Activated CD4-positive, alpha-beta T cell treated with anti-CD3 and anti-CD28 coated beads for 36 hours (primary cell): ENCODE measurements around the gene H2AZ2. TPM values are rescaled to one million over a fixed set of nuclear protein-coding genes. Genes with fewer than 3 reads are reported as not detected.
"Not testable (repeated sequence)": the region's sequence is repeated elsewhere in the genome, so short reads cannot be mapped to it uniquely, and the experiment has no call there.

Source experiments
- ATAC-seq: fragments of 200-7000 bp; cut with Tn5 transposase; one replicate; pipeline ENCODE4 v1.10.0; 2021; ENCODE audit warnings: mild to moderate bottlenecking, moderate library complexity
- CTCF ChIA-PET: fragments of 350-600 bp; sonication (Branson Sonifier 250); formaldehyde crosslinking; loops from one replicate; lab custom pipeline; 2021; ENCODE audit warnings: antibody characterized with exemption; lab: Charles Lee
- POLR2A ChIA-PET: fragments of 350-600 bp; sonication (Branson Sonifier 250); formaldehyde crosslinking; loops from one replicate; lab custom pipeline; 2021; ENCODE audit warnings: antibody characterized with exemption, inconsistent platforms; lab: Charles Lee
- DNase-seq: peaks from one replicate; pipeline ENCODE4 v3.0.0-alpha.2; 2020
- H3K27ac Mint-ChIP-seq: one replicate; pipeline ENCODE4 v1.8.0; 2021; ENCODE audit warnings: mixed read lengths
- H3K27me3 Mint-ChIP-seq: one replicate; pipeline ENCODE4 v1.8.0; 2021; ENCODE audit warnings: mixed read lengths
- H3K36me3 Mint-ChIP-seq: one replicate; pipeline ENCODE4 v1.8.0; 2021; ENCODE audit warnings: low read depth, mixed read lengths
- H3K4me1 Mint-ChIP-seq: one replicate; pipeline ENCODE4 v1.8.0; 2021; ENCODE audit warnings: mixed read lengths
- H3K4me3 Mint-ChIP-seq: one replicate; pipeline ENCODE4 v1.8.0; 2021; ENCODE audit warnings: mild to moderate bottlenecking, moderate library complexity, mixed read lengths
- H3K9me3 Mint-ChIP-seq: one replicate; pipeline ENCODE4 v1.8.0; 2021; ENCODE audit warnings: low read depth, mixed read lengths
- intact Hi-C, 2 experiments: fragments of 100-400 bp; cut with DNase I in 1 of 2; cut with micrococcal nuclease in 1 of 2; formaldehyde crosslinking; loops; one replicate each; pipeline versions ENCODE4 v1.14.2 to v1.15.1; 2022 to 2024; cut with DNase I, micrococcal nuclease
- total RNA-seq, 2 experiments: library from RNA; stranded (reverse); gene quantifications; one replicate each; pipeline ENCODE4 v1.2.3, GENCODE V29; 2021

H2AZ2 gene
- total RNA-seq, 2 experiments from 2014 or later, result 148 to 275 TPM

- peak; percentile 72 for DNase-seq
- H3K27ac Mint-ChIP-seq, result peak overlapping the region; percentile 89
- peak overlapping the region; percentile 86 for H3K4me3 Mint-ChIP-seq
- ChIA-PET POLR2A (interaction anchor here (0.5 to 2.6 kb wide), 18 partner anchors 11 to 278 kb away, joined by 3 to 36 read pairs (median 4); partner anchors contain the start of genes H2AZ2, MYO1G, OGDH and PPIA), CTCF (interaction anchor here (0.7 to 2.8 kb wide), 9 partner anchors 28 to 275 kb away, joined by 3 to 21 read pairs (median 5); partner anchors contain the start of gene H2AZ2)
- H3K9me3 Mint-ChIP-seq, result peaks cover 7% of the 10 kb centered on the region
- H3K36me3 Mint-ChIP-seq, result peaks cover 49% of the 10 kb centered on the region
- ATAC-seq, result no peak
- peaks cover 57% of the 10 kb centered on the region for H3K4me1 Mint-ChIP-seq
- intact Hi-C loops, result loop anchor here (1.0 to 10.0 kb wide), 18 partner anchors 28 to 880 kb away; partner anchors contain the start of genes OGDH (in 2 of the 2), ZMIZ2 (in 2 of the 2), DDX56 (in 1 of the 2) and H2AZ2 (in 1 of the 2)
- no peaks in the 10 kb centered on the region for H3K27me3 Mint-ChIP-seq
Observed at GRCh38 chr7:44884621-44885393, 36.9 kb upstream of the H2AZ2 start.

DNA sequence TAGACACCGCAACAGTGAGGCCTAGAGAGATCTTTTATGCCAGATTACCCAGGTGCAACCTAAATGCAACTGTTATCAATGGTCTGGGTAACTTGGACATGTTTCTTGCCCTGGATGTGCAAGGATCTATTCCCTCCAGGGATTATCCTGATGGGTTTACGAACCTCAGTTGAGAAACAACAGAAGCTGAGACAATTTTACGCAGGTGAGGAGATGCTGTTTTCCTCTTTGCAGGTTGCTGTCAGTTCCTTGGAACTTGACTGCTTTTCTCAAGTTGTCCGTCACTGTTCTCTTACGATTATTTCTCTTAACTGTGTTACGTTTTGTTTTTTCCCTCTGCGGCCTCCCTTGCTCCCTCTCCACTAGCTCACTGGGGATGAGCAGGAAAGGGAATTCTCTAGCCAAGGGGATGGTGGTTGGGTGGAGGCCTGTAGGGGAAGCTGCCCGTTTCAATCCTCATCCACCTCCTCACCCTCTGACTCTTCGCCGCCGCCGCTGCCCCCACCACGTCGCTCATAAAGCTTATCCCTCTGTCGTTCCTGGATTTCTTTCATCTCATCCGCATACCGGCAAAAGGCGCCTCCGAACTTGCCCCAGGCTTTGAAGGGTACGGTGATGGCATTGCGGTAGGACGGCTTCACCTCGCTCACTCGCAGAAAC, 36.2 kb upstream of the H2AZ2 start:
- Mint-ChIP-seq H3K36me3 (peaks cover 54% of the 10 kb centered on the region), H3K27ac (peak overlapping the region; percentile 89)

DNA sequence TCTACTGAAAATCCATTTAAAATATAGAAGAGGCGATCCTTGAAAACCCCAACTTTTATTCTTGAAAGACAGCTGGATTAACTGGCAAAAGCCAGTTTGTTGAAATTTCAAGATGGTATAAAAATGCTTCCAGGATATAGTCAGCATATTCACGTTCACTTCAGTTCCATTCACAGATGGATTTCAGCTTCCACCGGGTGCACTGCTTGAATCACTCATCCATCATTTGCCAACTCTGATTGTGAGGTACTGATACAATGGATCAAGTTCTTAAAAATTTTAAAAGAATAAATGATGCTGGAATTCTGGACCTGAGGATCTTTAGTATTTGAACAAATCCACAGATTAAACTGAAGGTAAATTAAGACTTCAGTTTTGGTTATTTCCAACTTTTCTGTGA, 35.0 kb upstream of the H2AZ2 start:
- Mint-ChIP-seq H3K36me3 (peaks cover 61% of the 10 kb centered on the region), H3K4me1 (peaks cover 62% of the 10 kb centered on the region), H3K9me3 (peaks cover 7% of the 10 kb centered on the region), H3K27ac (no peak overlapping the region), H3K27me3 (no peaks in the 10 kb centered on the region), H3K4me3 (peak overlapping the region; percentile 86)
- DNase-seq (no peak), ATAC-seq (no peak)
- intact Hi-C loops, result loop anchor here in 1 of 2 experiments (10.0 kb wide), 1 partner anchor 882 kb away; no protein-coding TSS in a partner anchor
- CTCF ChIA-PET, result interaction anchor here (0.8 to 3.8 kb wide), 7 partner anchors 9 to 253 kb away, joined by 3 to 38 read pairs (median 5); no protein-coding TSS in a partner anchor
- POLR2A ChIA-PET, result interaction anchor here (0.7 to 0.8 kb wide), 2 partner anchors 9 to 31 kb away, joined by 3 read pairs; no protein-coding TSS in a partner anchor

More for the DNA sequence above, 36.2 kb upstream of the H2AZ2 start:
- no peak for ATAC-seq
- CTCF ChIA-PET, result interaction anchor here (1.0 to 2.8 kb wide), 5 partner anchors 27 to 35 kb away, joined by 3 to 21 read pairs (median 8); partner anchors contain the start of gene H2AZ2
- peaks cover 61% of the 10 kb centered on the region for H3K4me1 Mint-ChIP-seq
- intact Hi-C loops, result loop anchor here (1.0 to 10.0 kb wide), 3 partner anchors 27 to 881 kb away; no protein-coding TSS in a partner anchor
- peak overlapping the region; percentile 86 for H3K4me3 Mint-ChIP-seq
- peaks cover 7% of the 10 kb centered on the region for H3K9me3 Mint-ChIP-seq
- H3K27me3 Mint-ChIP-seq, result no peaks in the 10 kb centered on the region
- POLR2A ChIA-PET, result interaction anchor here (0.5 to 2.6 kb wide), 9 partner anchors 27 to 278 kb away, joined by 3 to 36 read pairs (median 4); partner anchors contain the start of genes H2AZ2, MYO1G, OGDH and PPIA
- no peak for DNase-seq

- peaks cover 67% of the 10 kb centered on the region for H3K36me3 Mint-ChIP-seq
- POLR2A ChIA-PET, result interaction anchor here (0.7 to 1.2 kb wide), 2 partner anchors 33 to 84 kb away, joined by 3 to 4 read pairs; partner anchors contain the start of gene H2AZ2
- peaks cover 7% of the 10 kb centered on the region for H3K9me3 Mint-ChIP-seq
- intact Hi-C loops, result loop anchor here in 1 of 2 experiments (10.0 kb wide), 1 partner anchor 883 kb away; no protein-coding TSS in a partner anchor
- CTCF ChIA-PET, result interaction anchor here (0.6 to 3.8 kb wide), 10 partner anchors 8 to 254 kb away, joined by 3 to 38 read pairs (median 5); no protein-coding TSS in a partner anchor
- peak overlapping the region; percentile 29 for H3K27ac Mint-ChIP-seq
- H3K27me3 Mint-ChIP-seq, result no peaks in the 10 kb centered on the region
- no peak for ATAC-seq
- peak overlapping the region; percentile 67 for H3K4me3 Mint-ChIP-seq
- DNase-seq, result no peak
- peaks cover 56% of the 10 kb centered on the region for H3K4me1 Mint-ChIP-seq
Observed at GRCh38 chr7:44881610-44882009, 33.7 kb upstream of the H2AZ2 start.

GRCh38 chr7:44881066-44881600, 33.2 kb upstream of the H2AZ2 start:
- Mint-ChIP-seq H3K4me3 (peak overlapping the region; percentile 67), H3K36me3 (peaks cover 70% of the 10 kb centered on the region), H3K27me3 (no peaks in the 10 kb centered on the region), H3K9me3 (peaks cover 7% of the 10 kb centered on the region), H3K4me1 (peaks cover 55% of the 10 kb centered on the region), H3K27ac (peak overlapping the region; percentile 56)
- DNase-seq, result no peak
- POLR2A ChIA-PET, result interaction anchor here (0.7 to 1.2 kb wide), 2 partner anchors 33 to 83 kb away, joined by 3 to 4 read pairs; partner anchors contain the start of gene H2AZ2
- no peak for ATAC-seq
- CTCF ChIA-PET, result interaction anchor here (0.6 to 3.8 kb wide), 10 partner anchors 8 to 254 kb away, joined by 3 to 38 read pairs (median 5); no protein-coding TSS in a partner anchor
- intact Hi-C loops, result loop anchor here in 1 of 2 experiments (10.0 kb wide), 1 partner anchor 884 kb away; no protein-coding TSS in a partner anchor

DNA sequence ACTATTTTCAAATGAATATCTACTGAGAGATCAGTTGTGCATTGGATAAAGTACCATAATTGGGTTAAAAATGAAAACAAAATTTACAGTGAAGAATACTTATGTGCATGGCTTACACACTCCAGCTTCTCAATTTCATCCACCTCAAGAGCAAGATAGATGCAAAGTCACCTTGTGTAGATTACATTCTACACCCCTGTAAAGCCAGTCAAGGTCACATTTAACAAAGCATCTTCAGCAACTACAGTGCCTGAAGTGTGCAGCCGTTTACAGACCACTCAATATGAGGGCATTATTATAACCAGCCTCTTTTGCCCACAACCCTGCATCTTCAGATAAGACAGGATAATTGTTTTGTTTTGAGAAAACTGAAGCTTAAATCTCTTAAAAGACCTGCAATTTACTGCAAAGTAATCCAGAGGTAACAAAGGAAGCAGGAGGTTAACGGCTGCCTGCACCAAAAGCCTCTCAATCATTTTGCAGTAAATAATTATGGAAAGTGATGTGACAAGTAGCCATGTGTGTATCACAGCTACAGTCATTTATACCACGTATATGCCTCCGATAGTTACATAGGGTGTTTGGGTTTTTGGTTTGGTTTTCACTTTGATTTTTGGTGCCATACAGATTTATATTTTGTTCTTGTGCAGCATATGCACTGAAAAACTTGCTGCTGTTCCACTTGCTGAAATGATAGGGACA, 32.6 kb upstream of the H2AZ2 start:
- ChIA-PET CTCF (interaction anchor here (0.6 to 3.8 kb wide), 9 partner anchors 12 to 255 kb away, joined by 3 to 38 read pairs (median 6); partner anchors contain the start of gene TBRG4), POLR2A (no interaction called here)
- Mint-ChIP-seq H3K27ac (peak overlapping the region; percentile 51), H3K36me3 (peaks cover 67% of the 10 kb centered on the region), H3K9me3 (peaks cover 7% of the 10 kb centered on the region), H3K4me1 (peaks cover 53% of the 10 kb centered on the region), H3K4me3 (peak overlapping the region; percentile 67), H3K27me3 (no peaks in the 10 kb centered on the region)
- intact Hi-C loops, result loop anchor here in 1 of 2 experiments (10.0 kb wide), 1 partner anchor 884 kb away; no protein-coding TSS in a partner anchor
- DNase-seq (no peak), ATAC-seq (no peak)

DNA sequence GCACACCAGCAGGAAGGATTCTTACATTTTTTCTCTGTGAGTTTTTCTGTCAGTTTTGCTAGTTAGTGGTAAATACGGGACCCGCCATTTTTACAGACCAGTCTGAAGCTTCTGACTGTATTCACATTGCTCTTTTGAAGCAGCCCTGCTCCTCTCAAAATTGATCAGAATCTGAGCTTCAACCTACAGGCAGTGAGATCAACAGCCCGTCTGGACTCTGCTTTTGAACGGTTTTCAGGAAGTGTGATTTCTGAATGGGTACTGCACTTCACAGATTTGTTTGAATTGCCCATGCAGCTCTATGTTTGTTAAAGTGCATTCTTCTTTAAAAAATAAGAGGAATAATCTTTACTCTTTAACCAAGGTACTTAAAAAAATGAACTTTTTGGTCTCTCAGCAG, 28.5 kb upstream of the H2AZ2 start:
- no peaks in the 10 kb centered on the region for H3K27me3 Mint-ChIP-seq
- no peak overlapping the region for H3K4me3 Mint-ChIP-seq
- ChIA-PET CTCF (interaction anchor here (1.7 to 1.8 kb wide), 2 partner anchors 14 to 21 kb away, joined by 4 to 6 read pairs; no protein-coding TSS in a partner anchor), POLR2A (interaction anchor here (0.6 kb wide), 1 partner anchor 9 kb away, joined by 3 read pairs; no protein-coding TSS in a partner anchor)
- H3K4me1 Mint-ChIP-seq, result peaks cover 34% of the 10 kb centered on the region
- H3K36me3 Mint-ChIP-seq, result peaks cover 37% of the 10 kb centered on the region
- no peak overlapping the region for H3K27ac Mint-ChIP-seq
- intact Hi-C loops, result no loop called here
- ATAC-seq (no peak), DNase-seq (no peak)
- H3K9me3 Mint-ChIP-seq, result no peaks in the 10 kb centered on the region

- ATAC-seq (no peak), DNase-seq (no peak)
- H3K27me3 Mint-ChIP-seq, result no peaks in the 10 kb centered on the region
- intact Hi-C loops, result no loop called here
- H3K36me3 Mint-ChIP-seq, result peaks cover 27% of the 10 kb centered on the region
- no peaks in the 10 kb centered on the region for H3K9me3 Mint-ChIP-seq
- no peak overlapping the region for H3K27ac Mint-ChIP-seq
- H3K4me3 Mint-ChIP-seq, result no peak overlapping the region
- ChIA-PET POLR2A (no interaction called here), CTCF (interaction anchor here (0.7 to 1.7 kb wide), 5 partner anchors 10 to 340 kb away, joined by 3 to 10 read pairs (median 3); no protein-coding TSS in a partner anchor)
- H3K4me1 Mint-ChIP-seq, result peaks cover 22% of the 10 kb centered on the region
Observed at GRCh38 chr7:44875241-44875640, 27.4 kb upstream of the H2AZ2 start.

DNA sequence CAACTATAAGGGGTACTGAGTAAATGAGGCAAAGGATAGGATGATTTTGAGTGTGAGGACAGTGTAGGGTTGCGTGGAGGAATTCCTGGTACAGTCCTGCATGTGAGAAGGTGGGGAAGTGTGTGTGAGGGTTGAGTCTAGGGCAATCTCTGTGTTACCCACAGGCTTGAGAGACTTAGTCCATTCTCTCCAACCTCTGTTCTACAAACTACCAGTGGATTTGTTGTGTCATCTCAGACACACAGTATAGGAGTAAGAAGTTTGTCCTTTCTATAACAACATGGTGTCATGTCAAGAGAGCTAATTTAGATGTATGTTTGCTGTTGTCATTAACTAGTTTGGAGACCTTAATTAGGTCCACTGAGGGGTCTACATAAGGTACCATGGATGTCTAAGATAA, 24.9 kb upstream of the H2AZ2 start:
- no peaks in the 10 kb centered on the region for H3K27me3 Mint-ChIP-seq
- ATAC-seq (no peak), DNase-seq (no peak)
- no peak overlapping the region for H3K27ac Mint-ChIP-seq
- ChIA-PET CTCF (interaction anchor here (1.1 to 1.6 kb wide), 2 partner anchors 9 to 263 kb away, joined by 3 read pairs; no protein-coding TSS in a partner anchor), POLR2A (no interaction called here)
- peaks cover 3% of the 10 kb centered on the region for H3K9me3 Mint-ChIP-seq
- H3K4me3 Mint-ChIP-seq, result no peak overlapping the region
- intact Hi-C loops, result no loop called here
- peaks cover 13% of the 10 kb centered on the region for H3K4me1 Mint-ChIP-seq
- peaks cover 9% of the 10 kb centered on the region for H3K36me3 Mint-ChIP-seq

- H3K4me1 Mint-ChIP-seq, result peaks cover 19% of the 10 kb centered on the region
- H3K9me3 Mint-ChIP-seq, POLR2A ChIA-PET, DNase-seq, H3K4me3 Mint-ChIP-seq, H3K27ac Mint-ChIP-seq, intact Hi-C loops, H3K36me3 Mint-ChIP-seq, CTCF ChIA-PET, H3K27me3 Mint-ChIP-seq, ATAC-seq: not testable (repeated sequence)
Observed at GRCh38 chr7:44871918-44872317, 24.0 kb upstream of the H2AZ2 start.
